GM23338 (cell line): ENCODE data around the gene CPEB3.

Experiments
- CREB1 ChIP-seq: fragments of 250-450 bp; sonication (Bioruptor Pico); IDR thresholded peaks from 2 replicates; pipeline ENCODE4 v1.5.0; 2020; ENCODE audit warnings: low read depth, mild to moderate bottlenecking, moderate library complexity
- EZH2 ChIP-seq: fragments of 200-600 bp; sonication (generic); IDR thresholded peaks from one replicate; pipeline ENCODE4 v1.8.0; 2017; ENCODE audit warnings: antibody characterized with exemption, mild to moderate bottlenecking, low read depth; ENCODE audit not compliant: unreplicated experiment
- EZH2phosphoT487 ChIP-seq: fragments of 200-600 bp; sonication (generic); IDR thresholded peaks from one replicate; pipeline ENCODE4 v1.8.1; 2018; ENCODE audit warnings: antibody characterized with exemption; ENCODE audit not compliant: unreplicated experiment
- JUNB ChIP-seq: IDR thresholded peaks from one replicate; pipeline ENCODE4 v1.6.1; 2016; ENCODE audit warnings: antibody characterized with exemption; ENCODE audit not compliant: unreplicated experiment
- POLR2AphosphoS5 ChIP-seq: IDR thresholded peaks from 2 replicates; pipeline ENCODE4 v1.6.1; 2016; ENCODE audit warnings: antibody characterized with exemption, low read depth
- ZNF114 ChIP-seq: fragments of 250-450 bp; sonication (Bioruptor Pico); IDR thresholded peaks from 2 replicates; pipeline ENCODE4 v1.5.0; 2020; ENCODE audit warnings: mild to moderate bottlenecking, moderate library complexity
- ZNF331 ChIP-seq: fragments of 250-450 bp; sonication (Bioruptor Pico); IDR thresholded peaks from 2 replicates; pipeline ENCODE4 v1.5.0; 2020; ENCODE audit warnings: low read depth, mild to moderate bottlenecking, moderate library complexity
- TF ChIP-seq, protein P1 (sequence below), 2 experiments: fragments of 200-600 bp in 1 of 2; sonication (generic) in 1 of 2; conservative IDR thresholded peaks; 2 replicates each; pipeline versions ENCODE4 v1.5.1 to v1.6.1; 2016 to 2017; ENCODE audit warnings: antibody characterized with exemption in 2 of 2, low read depth in 2 of 2, mild to moderate bottlenecking in 2 of 2, moderate library complexity in 1 of 2
- TF ChIP-seq, protein P2 (sequence below): IDR thresholded peaks from one replicate; pipeline ENCODE4 v1.6.1; 2018; ENCODE audit warnings: antibody characterized with exemption; ENCODE audit not compliant: unreplicated experiment
- TF ChIP-seq, protein P3 (sequence below): fragments of 250-450 bp; sonication (Bioruptor Pico); IDR thresholded peaks from 2 replicates; pipeline ENCODE4 v1.5.0; 2020; ENCODE audit warnings: mild to moderate bottlenecking, moderate library complexity

DNA sequence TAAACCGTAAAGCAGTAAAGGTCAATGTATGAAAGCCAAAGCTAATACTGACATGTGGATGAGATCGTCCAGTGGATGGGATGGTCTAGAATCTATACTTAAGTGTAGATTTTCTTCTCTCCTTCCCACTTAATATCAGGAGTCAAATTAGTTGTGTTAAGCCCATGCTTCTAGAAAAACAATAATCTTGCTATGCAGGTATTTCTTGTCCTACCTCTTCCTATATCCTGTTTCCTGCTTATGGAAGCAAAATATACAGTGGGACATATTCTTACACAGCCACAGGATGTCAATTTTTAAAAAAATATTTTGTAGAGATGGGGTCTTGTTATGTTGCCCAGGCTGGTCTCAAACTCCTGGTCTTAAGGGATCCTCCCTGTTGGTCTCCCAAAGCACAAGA is 27.5 kb downstream of the CPEB3 start:
- TF ChIP-seq ZNF114 (CRISPR knock-in tag) (no peak), EZH2 (no peak), POLR2AphosphoS5 (no peak), ZNF331 (CRISPR knock-in tag) (no peak), EZH2phosphoT487 (no peak), CREB1 (CRISPR knock-in tag) (no peak), JUNB (no peak)
- TF ChIP-seq, protein P1, sequence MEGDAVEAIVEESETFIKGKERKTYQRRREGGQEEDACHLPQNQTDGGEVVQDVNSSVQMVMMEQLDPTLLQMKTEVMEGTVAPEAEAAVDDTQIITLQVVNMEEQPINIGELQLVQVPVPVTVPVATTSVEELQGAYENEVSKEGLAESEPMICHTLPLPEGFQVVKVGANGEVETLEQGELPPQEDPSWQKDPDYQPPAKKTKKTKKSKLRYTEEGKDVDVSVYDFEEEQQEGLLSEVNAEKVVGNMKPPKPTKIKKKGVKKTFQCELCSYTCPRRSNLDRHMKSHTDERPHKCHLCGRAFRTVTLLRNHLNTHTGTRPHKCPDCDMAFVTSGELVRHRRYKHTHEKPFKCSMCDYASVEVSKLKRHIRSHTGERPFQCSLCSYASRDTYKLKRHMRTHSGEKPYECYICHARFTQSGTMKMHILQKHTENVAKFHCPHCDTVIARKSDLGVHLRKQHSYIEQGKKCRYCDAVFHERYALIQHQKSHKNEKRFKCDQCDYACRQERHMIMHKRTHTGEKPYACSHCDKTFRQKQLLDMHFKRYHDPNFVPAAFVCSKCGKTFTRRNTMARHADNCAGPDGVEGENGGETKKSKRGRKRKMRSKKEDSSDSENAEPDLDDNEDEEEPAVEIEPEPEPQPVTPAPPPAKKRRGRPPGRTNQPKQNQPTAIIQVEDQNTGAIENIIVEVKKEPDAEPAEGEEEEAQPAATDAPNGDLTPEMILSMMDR (conservative IDR thresholded peaks at IDR 0.05; ENCODE audit: low read depth in 2 of 2): no peak
- TF ChIP-seq, protein P2, sequence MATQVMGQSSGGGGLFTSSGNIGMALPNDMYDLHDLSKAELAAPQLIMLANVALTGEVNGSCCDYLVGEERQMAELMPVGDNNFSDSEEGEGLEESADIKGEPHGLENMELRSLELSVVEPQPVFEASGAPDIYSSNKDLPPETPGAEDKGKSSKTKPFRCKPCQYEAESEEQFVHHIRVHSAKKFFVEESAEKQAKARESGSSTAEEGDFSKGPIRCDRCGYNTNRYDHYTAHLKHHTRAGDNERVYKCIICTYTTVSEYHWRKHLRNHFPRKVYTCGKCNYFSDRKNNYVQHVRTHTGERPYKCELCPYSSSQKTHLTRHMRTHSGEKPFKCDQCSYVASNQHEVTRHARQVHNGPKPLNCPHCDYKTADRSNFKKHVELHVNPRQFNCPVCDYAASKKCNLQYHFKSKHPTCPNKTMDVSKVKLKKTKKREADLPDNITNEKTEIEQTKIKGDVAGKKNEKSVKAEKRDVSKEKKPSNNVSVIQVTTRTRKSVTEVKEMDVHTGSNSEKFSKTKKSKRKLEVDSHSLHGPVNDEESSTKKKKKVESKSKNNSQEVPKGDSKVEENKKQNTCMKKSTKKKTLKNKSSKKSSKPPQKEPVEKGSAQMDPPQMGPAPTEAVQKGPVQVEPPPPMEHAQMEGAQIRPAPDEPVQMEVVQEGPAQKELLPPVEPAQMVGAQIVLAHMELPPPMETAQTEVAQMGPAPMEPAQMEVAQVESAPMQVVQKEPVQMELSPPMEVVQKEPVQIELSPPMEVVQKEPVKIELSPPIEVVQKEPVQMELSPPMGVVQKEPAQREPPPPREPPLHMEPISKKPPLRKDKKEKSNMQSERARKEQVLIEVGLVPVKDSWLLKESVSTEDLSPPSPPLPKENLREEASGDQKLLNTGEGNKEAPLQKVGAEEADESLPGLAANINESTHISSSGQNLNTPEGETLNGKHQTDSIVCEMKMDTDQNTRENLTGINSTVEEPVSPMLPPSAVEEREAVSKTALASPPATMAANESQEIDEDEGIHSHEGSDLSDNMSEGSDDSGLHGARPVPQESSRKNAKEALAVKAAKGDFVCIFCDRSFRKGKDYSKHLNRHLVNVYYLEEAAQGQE: no peak
- TF ChIP-seq, protein P3, sequence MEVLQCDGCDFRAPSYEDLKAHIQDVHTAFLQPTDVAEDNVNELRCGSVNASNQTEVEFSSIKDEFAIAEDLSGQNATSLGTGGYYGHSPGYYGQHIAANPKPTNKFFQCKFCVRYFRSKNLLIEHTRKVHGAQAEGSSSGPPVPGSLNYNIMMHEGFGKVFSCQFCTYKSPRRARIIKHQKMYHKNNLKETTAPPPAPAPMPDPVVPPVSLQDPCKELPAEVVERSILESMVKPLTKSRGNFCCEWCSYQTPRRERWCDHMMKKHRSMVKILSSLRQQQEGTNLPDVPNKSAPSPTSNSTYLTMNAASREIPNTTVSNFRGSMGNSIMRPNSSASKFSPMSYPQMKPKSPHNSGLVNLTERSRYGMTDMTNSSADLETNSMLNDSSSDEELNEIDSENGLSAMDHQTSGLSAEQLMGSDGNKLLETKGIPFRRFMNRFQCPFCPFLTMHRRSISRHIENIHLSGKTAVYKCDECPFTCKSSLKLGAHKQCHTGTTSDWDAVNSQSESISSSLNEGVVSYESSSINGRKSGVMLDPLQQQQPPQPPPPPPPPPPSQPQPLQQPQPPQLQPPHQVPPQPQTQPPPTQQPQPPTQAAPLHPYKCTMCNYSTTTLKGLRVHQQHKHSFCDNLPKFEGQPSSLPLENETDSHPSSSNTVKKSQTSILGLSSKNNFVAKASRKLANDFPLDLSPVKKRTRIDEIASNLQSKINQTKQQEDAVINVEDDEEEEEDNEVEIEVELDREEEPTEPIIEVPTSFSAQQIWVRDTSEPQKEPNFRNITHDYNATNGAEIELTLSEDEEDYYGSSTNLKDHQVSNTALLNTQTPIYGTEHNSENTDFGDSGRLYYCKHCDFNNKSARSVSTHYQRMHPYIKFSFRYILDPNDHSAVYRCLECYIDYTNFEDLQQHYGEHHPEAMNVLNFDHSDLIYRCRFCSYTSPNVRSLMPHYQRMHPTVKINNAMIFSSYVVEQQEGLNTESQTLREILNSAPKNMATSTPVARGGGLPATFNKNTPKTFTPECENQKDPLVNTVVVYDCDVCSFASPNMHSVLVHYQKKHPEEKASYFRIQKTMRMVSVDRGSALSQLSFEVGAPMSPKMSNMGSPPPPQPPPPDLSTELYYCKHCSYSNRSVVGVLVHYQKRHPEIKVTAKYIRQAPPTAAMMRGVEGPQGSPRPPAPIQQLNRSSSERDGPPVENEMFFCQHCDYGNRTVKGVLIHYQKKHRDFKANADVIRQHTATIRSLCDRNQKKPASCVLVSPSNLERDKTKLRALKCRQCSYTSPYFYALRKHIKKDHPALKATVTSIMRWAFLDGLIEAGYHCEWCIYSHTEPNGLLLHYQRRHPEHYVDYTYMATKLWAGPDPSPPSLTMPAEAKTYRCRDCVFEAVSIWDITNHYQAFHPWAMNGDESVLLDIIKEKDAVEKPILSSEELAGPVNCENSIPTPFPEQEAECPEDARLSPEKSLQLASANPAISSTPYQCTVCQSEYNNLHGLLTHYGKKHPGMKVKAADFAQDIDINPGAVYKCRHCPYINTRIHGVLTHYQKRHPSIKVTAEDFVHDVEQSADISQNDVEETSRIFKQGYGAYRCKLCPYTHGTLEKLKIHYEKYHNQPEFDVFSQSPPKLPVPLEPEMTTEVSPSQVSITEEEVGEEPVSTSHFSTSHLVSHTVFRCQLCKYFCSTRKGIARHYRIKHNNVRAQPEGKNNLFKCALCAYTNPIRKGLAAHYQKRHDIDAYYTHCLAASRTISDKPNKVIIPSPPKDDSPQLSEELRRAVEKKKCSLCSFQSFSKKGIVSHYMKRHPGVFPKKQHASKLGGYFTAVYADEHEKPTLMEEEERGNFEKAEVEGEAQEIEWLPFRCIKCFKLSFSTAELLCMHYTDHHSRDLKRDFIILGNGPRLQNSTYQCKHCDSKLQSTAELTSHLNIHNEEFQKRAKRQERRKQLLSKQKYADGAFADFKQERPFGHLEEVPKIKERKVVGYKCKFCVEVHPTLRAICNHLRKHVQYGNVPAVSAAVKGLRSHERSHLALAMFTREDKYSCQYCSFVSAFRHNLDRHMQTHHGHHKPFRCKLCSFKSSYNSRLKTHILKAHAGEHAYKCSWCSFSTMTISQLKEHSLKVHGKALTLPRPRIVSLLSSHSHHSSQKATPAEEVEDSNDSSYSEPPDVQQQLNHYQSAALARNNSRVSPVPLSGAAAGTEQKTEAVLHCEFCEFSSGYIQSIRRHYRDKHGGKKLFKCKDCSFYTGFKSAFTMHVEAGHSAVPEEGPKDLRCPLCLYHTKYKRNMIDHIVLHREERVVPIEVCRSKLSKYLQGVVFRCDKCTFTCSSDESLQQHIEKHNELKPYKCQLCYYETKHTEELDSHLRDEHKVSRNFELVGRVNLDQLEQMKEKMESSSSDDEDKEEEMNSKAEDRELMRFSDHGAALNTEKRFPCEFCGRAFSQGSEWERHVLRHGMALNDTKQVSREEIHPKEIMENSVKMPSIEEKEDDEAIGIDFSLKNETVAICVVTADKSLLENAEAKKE (CRISPR knock-in tag): no peak
